IMR-90 (cell line): ENCODE measurements around the gene PAQR9. TPM values are rescaled to one million over a fixed set of nuclear protein-coding genes. Genes with fewer than 3 reads are reported as not detected.

Source experiments
- ATAC-seq: fragments of 200-7000 bp; cut with Tn5 transposase; 2 replicates; pipeline ENCODE4 v1.9.1; 2020; ENCODE audit warnings: low read depth, mild to moderate bottlenecking, moderate library complexity
- BruUV-seq: library from RNA; stranded (reverse); fragments of 400-500 nt; replicated peaks from 2 replicates; lab custom pipeline; 2021; lab: Mats Ljungman, UMichigan
- CTCF ChIA-PET: fragments of 300-600 bp; formaldehyde crosslinking; extraction: SDS; loops from one replicate; lab custom pipeline; 2021; ENCODE audit warnings: antibody characterized with exemption; lab: Yijun Ruan, JAX
- POLR2A ChIA-PET: fragments of 300-600 bp; sonication (Branson Sonifier 250); formaldehyde crosslinking; loops from one replicate; lab custom pipeline; 2022; ENCODE audit warnings: antibody characterized with exemption; ENCODE audit not compliant: unreplicated experiment; lab: Charles Lee
- DNase-seq: peaks from one replicate; pipeline ENCODE4 v3.0.0; 2013
- H2AFZ ChIP-seq: replicated peaks from 2 replicates; pipeline ENCODE3; 2013; ENCODE audit warnings: low read length, mild to moderate bottlenecking; ENCODE audit not compliant: poor library complexity
- H2AK5ac ChIP-seq: 2 replicates; pipeline ENCODE4 v1.6.1; 2013; ENCODE audit warnings: low read depth, low read length, inconsistent platforms
- H2AK9ac ChIP-seq: replicated peaks from 2 replicates; pipeline ENCODE3; 2013; ENCODE audit warnings: mild to moderate bottlenecking, low read depth, low read length, moderate library complexity; ENCODE audit not compliant: poor library complexity
- H2BK120ac ChIP-seq: 2 replicates; pipeline ENCODE4 v1.6.1; 2013; ENCODE audit warnings: low read depth, low read length, inconsistent platforms
- H2BK15ac ChIP-seq: 3 replicates; pipeline ENCODE4 v1.6.1; 2013; ENCODE audit warnings: low read depth, low read length, inconsistent platforms
- H2BK20ac ChIP-seq: 2 replicates; pipeline ENCODE4 v1.6.1; 2013; ENCODE audit warnings: low read depth, mild to moderate bottlenecking, inconsistent platforms, low read length, moderate library complexity
- H2BK5ac ChIP-seq: 2 replicates; pipeline ENCODE4 v1.6.1; 2013; ENCODE audit warnings: mild to moderate bottlenecking, low read depth, low read length, inconsistent platforms; ENCODE audit not compliant: poor library complexity, severe bottlenecking
- H3K14ac ChIP-seq: replicated peaks from 2 replicates; pipeline ENCODE4 v1.6.1; 2013; ENCODE audit warnings: low read depth, low read length, inconsistent platforms
- H3K18ac ChIP-seq: 2 replicates; pipeline ENCODE4 v1.6.1; 2013; ENCODE audit warnings: low read depth, low read length, control low read depth
- H3K23ac ChIP-seq: 2 replicates; pipeline ENCODE4 v1.6.1; 2013; ENCODE audit warnings: low read depth, low read length, inconsistent platforms
- H3K27ac ChIP-seq: 2 replicates; pipeline ENCODE4 v1.5.1; 2013; ENCODE audit warnings: mild to moderate bottlenecking, control low read depth, low read length; ENCODE audit not compliant: insufficient read depth
- H3K27me3 ChIP-seq: 2 replicates; pipeline ENCODE4 v1.6.1; 2013; ENCODE audit warnings: low read length; ENCODE audit not compliant: control insufficient read depth, insufficient read depth
- H3K36me3 ChIP-seq: 2 replicates; pipeline ENCODE4 v1.6.1; 2013; ENCODE audit warnings: low read length, mixed read lengths; ENCODE audit not compliant: control insufficient read depth, insufficient read depth
- H3K4ac ChIP-seq: 2 replicates; pipeline ENCODE4 v1.6.1; 2013; ENCODE audit warnings: low read depth, low read length, inconsistent platforms
- H3K4me1 ChIP-seq: 2 replicates; pipeline ENCODE4 v1.6.1; 2013; ENCODE audit warnings: low read length, mixed read lengths; ENCODE audit not compliant: control insufficient read depth, insufficient read depth
- H3K4me2 ChIP-seq: 2 replicates; pipeline ENCODE4 v1.6.1; 2013; ENCODE audit warnings: low read depth, mild to moderate bottlenecking, control low read depth, low read length, moderate library complexity
- H3K4me3 ChIP-seq: 2 replicates; pipeline ENCODE4 v1.5.1; 2013; ENCODE audit warnings: low read depth, mild to moderate bottlenecking, control low read depth, low read length, moderate library complexity; ENCODE audit not compliant: insufficient read depth
- H3K56ac ChIP-seq: 2 replicates; pipeline ENCODE4 v1.6.1; 2013; ENCODE audit warnings: low read length, inconsistent platforms; ENCODE audit not compliant: insufficient read depth; ENCODE audit errors: extremely low read depth
- H3K79me1 ChIP-seq, 2 experiments: 2 replicates each; pipeline ENCODE4 v1.6.1; 2013; ENCODE audit warnings: low read length in 2 of 2, inconsistent platforms in 1 of 2, low read depth in 1 of 2
- H3K9ac ChIP-seq: 2 replicates; pipeline ENCODE4 v1.6.1; 2013; ENCODE audit warnings: low read depth, low read length, control low read depth
- H3K9me1 ChIP-seq: 2 replicates; pipeline ENCODE4 v1.6.1; 2013; ENCODE audit warnings: low read length, inconsistent platforms; ENCODE audit not compliant: insufficient read depth
- H3K9me3 ChIP-seq: 2 replicates; pipeline ENCODE4 v1.6.1; 2013; ENCODE audit warnings: low read length; ENCODE audit not compliant: control insufficient read depth, insufficient read depth
- H4K20me1 ChIP-seq: 2 replicates; pipeline ENCODE4 v1.6.1; 2013; ENCODE audit warnings: low read length, inconsistent platforms; ENCODE audit not compliant: insufficient read depth
- H4K5ac ChIP-seq: 2 replicates; pipeline ENCODE4 v1.6.1; 2013; ENCODE audit warnings: mild to moderate bottlenecking, low read depth, low read length, control low read depth
- H4K8ac ChIP-seq, 2 experiments: 2 replicates each; pipeline ENCODE4 v1.6.1; 2013; ENCODE audit warnings: low read depth in 2 of 2, low read length in 2 of 2, control low read depth in 1 of 2, inconsistent platforms in 1 of 2
- H4K91ac ChIP-seq: 2 replicates; pipeline ENCODE4 v1.6.1; 2013; ENCODE audit warnings: low read depth, low read length, inconsistent platforms; ENCODE audit not compliant: insufficient read depth
- BHLHE40 ChIP-seq: fragments of 150-350 bp; IDR thresholded peaks from 2 replicates; pipeline ENCODE4 v1.6.1; 2016; ENCODE audit warnings: mild to moderate bottlenecking, low read depth, low read length
- CEBPB ChIP-seq: IDR thresholded peaks from 2 replicates; pipeline ENCODE4 v1.6.1; 2012; ENCODE audit warnings: low read depth, low read length, improper control_type of control experiment
- MAFK ChIP-seq: IDR thresholded peaks from 2 replicates; pipeline ENCODE4 v1.6.1; 2012; ENCODE audit warnings: low read depth, low read length, improper control_type of control experiment
- MAZ ChIP-seq: IDR thresholded peaks from 2 replicates; pipeline ENCODE4 v1.6.1; 2012; ENCODE audit warnings: low read depth, mild to moderate bottlenecking, low read length, improper control_type of control experiment, moderate library complexity, borderline replicate concordance
- MXI1 ChIP-seq: IDR thresholded peaks from 2 replicates; pipeline ENCODE4 v1.6.1; 2012; ENCODE audit warnings: low read depth, mild to moderate bottlenecking, low read length, moderate library complexity, borderline replicate concordance
- NFE2L2 ChIP-seq: fragments of 150-350 bp; IDR thresholded peaks from 2 replicates; pipeline ENCODE4 v1.6.1; 2016; ENCODE audit warnings: low read depth, mild to moderate bottlenecking, low read length
- RCOR1 ChIP-seq: IDR thresholded peaks from 2 replicates; pipeline ENCODE4 v1.6.1; 2012; ENCODE audit warnings: mild to moderate bottlenecking, low read length, improper control_type of control experiment; ENCODE audit not compliant: insufficient replicate concordance
- RFX5 ChIP-seq: IDR thresholded peaks from 2 replicates; pipeline ENCODE4 v1.8.0; 2012; ENCODE audit warnings: low read depth, mild to moderate bottlenecking, low read length, moderate library complexity
- WGBS, 2 experiments: methylation state at CpG; one replicate each; pipeline versions ENCODE4 v1.1.5 to v1.1.7; 2013; ENCODE audit warnings: missing lambda C conversion rate in 2 of 2; ENCODE audit not compliant: insufficient read length in 1 of 2; ENCODE audit errors: extremely low coverage in 2 of 2; 5-methylcytosine and 5-hydroxymethylcytosine counted together
- dilution Hi-C: fragments of 300-500 bp; cut with HindIII; formaldehyde crosslinking; loops from one replicate; pipeline ENCODE4 v1.14.3; 2018; ENCODE audit warnings: low sequenced_read_pairs; ENCODE audit not compliant: unreplicated experiment
- in situ Hi-C: fragments of 300-500 bp; cut with MboI; formaldehyde crosslinking; loops from 3 replicates; pipeline ENCODE4 v1.14.3; 2019; ENCODE audit warnings: low sequenced_read_pairs, inconsistent platforms, mixed read lengths
- intact Hi-C: fragments of 100-400 bp; cut with micrococcal nuclease; formaldehyde crosslinking; loops from 2 replicates; pipeline ENCODE4 v1.10.0; 2022
- polyA plus RNA-seq, 3 experiments: library from polyadenylated mRNA; depleted of rRNA; stranded (reverse); fragments of >200 nt; gene quantifications; 2 replicates each; pipeline ENCODE4 v1.2.3, GENCODE V29; 2012; ENCODE audit warnings: low replicate concordance in 1 of 3
- total RNA-seq: library from RNA; depleted of rRNA; stranded (reverse); fragments of >200 nt; gene quantifications from 2 replicates; pipeline ENCODE4 v1.2.3, GENCODE V29; 2012
- TF ChIP-seq, protein P1 (sequence below): fragments of 150-350 bp; IDR thresholded peaks from 2 replicates; pipeline ENCODE4 v1.6.1; 2017; ENCODE audit warnings: mild to moderate bottlenecking, antibody characterized with exemption, low read length, low read depth

PAQR9 gene
- total and polyA plus RNA-seq, 2 of the 4 experiments (the other 2 are of a cell fraction) = 0.05 TPM; not detected in 1

GRCh38 chr3:142944342-142944741 lies 19.1 kb downstream of the PAQR9 start:
- no peak overlapping the region for H2AK9ac ChIP-seq
- no peak overlapping the region for H3K4ac ChIP-seq
- no peak overlapping the region for H2BK5ac ChIP-seq
- H2BK15ac ChIP-seq = no peak overlapping the region
- H2AK5ac ChIP-seq = no peak overlapping the region
- in situ Hi-C loops = no loop called here
- H3K27ac ChIP-seq = no peak overlapping the region
- H3K14ac ChIP-seq = no peak overlapping the region
- H3K4me3 ChIP-seq = no peak overlapping the region
- H3K27me3 ChIP-seq = peaks cover 15% of the 10 kb centered on the region
- DNase-seq (no peak), ATAC-seq (no peak)
- CTCF ChIA-PET = no interaction called here
- H2BK20ac ChIP-seq = no peak overlapping the region
- no peak overlapping the region for H4K5ac ChIP-seq
- intact Hi-C loops = loop anchor here (10.0 kb wide), 1 partner anchor 1310 kb away; no protein-coding TSS in a partner anchor
- no peaks in the 10 kb centered on the region for H3K9me1 ChIP-seq
- no peak overlapping the region for H3K56ac ChIP-seq
- no peak for TF ChIP-seq CEBPB
- no peak for TF ChIP-seq MAFK
- TF ChIP-seq, protein P1, sequence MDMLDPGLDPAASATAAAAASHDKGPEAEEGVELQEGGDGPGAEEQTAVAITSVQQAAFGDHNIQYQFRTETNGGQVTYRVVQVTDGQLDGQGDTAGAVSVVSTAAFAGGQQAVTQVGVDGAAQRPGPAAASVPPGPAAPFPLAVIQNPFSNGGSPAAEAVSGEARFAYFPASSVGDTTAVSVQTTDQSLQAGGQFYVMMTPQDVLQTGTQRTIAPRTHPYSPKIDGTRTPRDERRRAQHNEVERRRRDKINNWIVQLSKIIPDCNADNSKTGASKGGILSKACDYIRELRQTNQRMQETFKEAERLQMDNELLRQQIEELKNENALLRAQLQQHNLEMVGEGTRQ = no peak
- no peak for TF ChIP-seq MXI1
- no peak for TF ChIP-seq RCOR1
- TF ChIP-seq NFE2L2 = no peak
- no peak for TF ChIP-seq MAZ
- TF ChIP-seq BHLHE40 = no peak
- no peak for TF ChIP-seq RFX5
- POLR2A ChIA-PET = no interaction called here
- H3K4me1 ChIP-seq = no peaks in the 10 kb centered on the region
- H3K23ac ChIP-seq = no peak overlapping the region
- no peaks in the 10 kb centered on the region for H4K20me1 ChIP-seq
- dilution Hi-C loops = no loop called here
- no peak overlapping the region for H3K18ac ChIP-seq
- H3K79me1 ChIP-seq = no peaks in the 10 kb centered on the region
- H3K9ac ChIP-seq = no peak overlapping the region
- no CpG with 5 or more reads among the region's 4 CpGs for WGBS, 2 experiments
- H3K9me3 ChIP-seq = no peaks in the 10 kb centered on the region
- H3K36me3 ChIP-seq = no peaks in the 10 kb centered on the region
- no TSS peak for BruUV-seq
- H3K4me2 ChIP-seq = no peak overlapping the region
- H4K91ac ChIP-seq = no peak overlapping the region
- H2BK120ac ChIP-seq = no peak overlapping the region
- H4K8ac ChIP-seq = no peak overlapping the region
- H2AFZ ChIP-seq = no peak overlapping the region
